Natural killer cell (primary cell): Measurements from ENCODE around the gene CDCP2. TPM values are rescaled to one million over a fixed set of nuclear protein-coding genes. Genes with fewer than 3 reads are reported as not detected.

Source experiments
- ATAC-seq, 3 donors: fragments of 150-1000 bp in 2 of 3; fragments of 200-7000 bp in 1 of 3; cut with Tn5 transposase; 1 replicate in 1 of 3; 2 replicates in 2 of 3; pipeline ENCODE4 v1.10.0; 2021; ENCODE audit warnings: mild to moderate bottlenecking in 2 of 3, moderate library complexity in 2 of 3
- DNase-seq, 2 donors: peaks; one replicate each; pipeline versions ENCODE4 v3.0.0 to v3.0.0-alpha.2; 2013 to 2021; ENCODE audit warnings: mixed read lengths in 1 of 2
- H3K27ac ChIP-seq: one replicate; pipeline ENCODE4 v1.5.1; 2013; ENCODE audit warnings: mild to moderate bottlenecking, low read length
- H3K27me3 ChIP-seq: one replicate; pipeline ENCODE4 v1.6.1; 2013; ENCODE audit warnings: low read length; ENCODE audit not compliant: control insufficient read depth, insufficient read depth
- H3K36me3 ChIP-seq: one replicate; pipeline ENCODE4 v1.6.1; 2013; ENCODE audit warnings: low read length; ENCODE audit not compliant: control insufficient read depth, insufficient read depth
- H3K4me1 ChIP-seq: one replicate; pipeline ENCODE4 v1.6.1; 2013; ENCODE audit warnings: low read length; ENCODE audit not compliant: control insufficient read depth, insufficient read depth
- H3K4me3 ChIP-seq: one replicate; pipeline ENCODE4 v1.5.1; 2013; ENCODE audit warnings: low read length
- H3K9me3 ChIP-seq: one replicate; pipeline ENCODE4 v1.6.1; 2013; ENCODE audit warnings: low read length; ENCODE audit not compliant: control insufficient read depth, insufficient read depth
- H3K27ac Mint-ChIP-seq, 2 donors: one replicate each; pipeline ENCODE4 v1.8.0; 2022; ENCODE audit warnings: mild to moderate bottlenecking in 2 of 2, mixed read lengths in 2 of 2, moderate library complexity in 1 of 2
- H3K27me3 Mint-ChIP-seq, 2 donors: one replicate each; pipeline ENCODE4 v1.8.0; 2022; ENCODE audit warnings: low read depth in 2 of 2, mixed read lengths in 2 of 2
- H3K36me3 Mint-ChIP-seq: one replicate; pipeline ENCODE4 v1.8.0; 2022; ENCODE audit warnings: mixed read lengths
- H3K4me1 Mint-ChIP-seq, 2 donors: one replicate each; pipeline ENCODE4 v1.8.0; 2022; ENCODE audit warnings: mixed read lengths in 2 of 2
- H3K4me3 Mint-ChIP-seq: one replicate; pipeline ENCODE4 v1.8.0; 2022; ENCODE audit warnings: mild to moderate bottlenecking, moderate library complexity, mixed read lengths
- H3K9me3 Mint-ChIP-seq, 2 donors: one replicate each; pipeline ENCODE4 v1.8.0; 2022; ENCODE audit warnings: mixed read lengths in 2 of 2
- WGBS: methylation state at CpG from one replicate; pipeline ENCODE4 v1.1.7; 2013; ENCODE audit warnings: missing lambda C conversion rate; ENCODE audit not compliant: insufficient coverage; 5-methylcytosine and 5-hydroxymethylcytosine counted together
- intact Hi-C: fragments of 100-400 bp; cut with micrococcal nuclease; formaldehyde crosslinking; loops from one replicate; pipeline ENCODE4 v1.14.2; 2022
- total RNA-seq, 4 donors: library from RNA; stranded (reverse); fragments of 120-200 nt in 1 of 4; gene quantifications; one replicate each; pipeline versions ENCODE4 v1.2.3 to v1.2.4, GENCODE V29; 2013 to 2022
- TF ChIP-seq, protein P1 (sequence below): fragments of 200-600 bp; IDR thresholded peaks from one replicate; pipeline ENCODE4 v1.8.0; 2022; ENCODE audit warnings: antibody characterized with exemption

Gene CDCP2
- total RNA-seq, 3 donors from 2014 or later (not counting 1 experiment from before 2014, with no cell fraction given): 0.30 TPM; not detected in 2

DNA sequence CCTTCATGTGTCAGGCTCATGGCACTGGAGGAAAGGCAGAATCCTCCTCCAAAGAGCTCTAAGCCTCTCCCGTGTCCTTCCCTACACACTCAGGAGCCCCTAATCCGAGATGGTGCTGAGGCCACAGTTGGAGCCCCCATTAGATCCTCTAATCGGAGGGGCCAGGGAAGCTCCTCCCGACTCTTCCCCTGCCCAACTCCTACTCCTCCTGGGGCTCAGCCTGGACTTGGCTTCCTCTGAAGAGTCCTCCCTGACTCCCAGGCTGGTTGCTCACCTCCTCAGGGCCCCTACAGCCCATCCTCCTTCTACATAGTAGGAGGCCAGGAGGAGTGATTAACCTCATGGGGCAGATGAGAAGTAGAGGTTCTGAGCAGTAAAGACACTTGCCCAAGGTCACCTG, 21.3 kb upstream of the CDCP2 start:
- Mint-ChIP-seq H3K4me1 (no peaks in the 10 kb centered on the region), H3K27ac (no peak overlapping the region), H3K9me3 (no peaks in the 10 kb centered on the region), H3K4me3 (no peak overlapping the region), H3K27me3 (no peaks in the 10 kb centered on the region), H3K36me3 (no peaks in the 10 kb centered on the region)
- H3K27me3 ChIP-seq: no peaks in the 10 kb centered on the region
- no peak overlapping the region for H3K4me3 ChIP-seq
- peaks cover 5% of the 10 kb centered on the region for H3K36me3 ChIP-seq
- H3K4me1 ChIP-seq: peaks cover 3% of the 10 kb centered on the region
- no peak for ATAC-seq
- TF ChIP-seq, protein P1, sequence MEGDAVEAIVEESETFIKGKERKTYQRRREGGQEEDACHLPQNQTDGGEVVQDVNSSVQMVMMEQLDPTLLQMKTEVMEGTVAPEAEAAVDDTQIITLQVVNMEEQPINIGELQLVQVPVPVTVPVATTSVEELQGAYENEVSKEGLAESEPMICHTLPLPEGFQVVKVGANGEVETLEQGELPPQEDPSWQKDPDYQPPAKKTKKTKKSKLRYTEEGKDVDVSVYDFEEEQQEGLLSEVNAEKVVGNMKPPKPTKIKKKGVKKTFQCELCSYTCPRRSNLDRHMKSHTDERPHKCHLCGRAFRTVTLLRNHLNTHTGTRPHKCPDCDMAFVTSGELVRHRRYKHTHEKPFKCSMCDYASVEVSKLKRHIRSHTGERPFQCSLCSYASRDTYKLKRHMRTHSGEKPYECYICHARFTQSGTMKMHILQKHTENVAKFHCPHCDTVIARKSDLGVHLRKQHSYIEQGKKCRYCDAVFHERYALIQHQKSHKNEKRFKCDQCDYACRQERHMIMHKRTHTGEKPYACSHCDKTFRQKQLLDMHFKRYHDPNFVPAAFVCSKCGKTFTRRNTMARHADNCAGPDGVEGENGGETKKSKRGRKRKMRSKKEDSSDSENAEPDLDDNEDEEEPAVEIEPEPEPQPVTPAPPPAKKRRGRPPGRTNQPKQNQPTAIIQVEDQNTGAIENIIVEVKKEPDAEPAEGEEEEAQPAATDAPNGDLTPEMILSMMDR: no peak
- no peak overlapping the region for H3K27ac ChIP-seq
- no peak for DNase-seq
- 89% methylated on average over 4 of the region's 4 CpGs for WGBS
- no peaks in the 10 kb centered on the region for H3K9me3 ChIP-seq
- intact Hi-C loops: no loop called here

DNA sequence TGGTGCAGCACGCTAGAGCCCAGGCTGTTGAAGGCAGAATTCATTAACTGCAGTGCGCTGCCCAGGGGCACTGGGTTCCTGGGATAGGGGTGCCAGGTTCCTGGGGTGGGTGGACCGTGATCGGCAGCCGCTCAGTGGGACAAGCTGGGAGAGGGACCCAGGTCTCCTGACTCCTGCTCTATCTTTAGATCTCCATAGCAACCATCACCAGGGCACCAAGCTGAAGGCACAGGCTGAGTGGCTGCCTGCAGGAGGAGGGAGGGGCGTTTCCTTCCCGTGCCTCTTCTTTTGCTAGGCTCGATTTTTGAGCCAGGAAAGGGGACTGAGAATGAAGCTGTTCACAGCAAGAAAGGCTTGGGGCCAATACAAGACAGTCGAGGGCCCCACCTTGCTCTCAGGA, 20.9 kb upstream of the CDCP2 start:
- Mint-ChIP-seq H3K27me3 (no peaks in the 10 kb centered on the region), H3K27ac (no peak overlapping the region), H3K36me3 (no peaks in the 10 kb centered on the region), H3K4me3 (no peak overlapping the region), H3K9me3 (no peaks in the 10 kb centered on the region), H3K4me1 (no peaks in the 10 kb centered on the region)
- 61% methylated on average over 9 of the region's 9 CpGs for WGBS
- no peaks in the 10 kb centered on the region for H3K9me3 ChIP-seq
- no peak for ATAC-seq
- no peak overlapping the region for H3K27ac ChIP-seq
- H3K36me3 ChIP-seq: peaks cover 2% of the 10 kb centered on the region
- H3K27me3 ChIP-seq: no peaks in the 10 kb centered on the region
- H3K4me1 ChIP-seq: peaks cover 3% of the 10 kb centered on the region
- DNase-seq: no peak
- H3K4me3 ChIP-seq: no peak overlapping the region
- intact Hi-C loops: no loop called here
- TF ChIP-seq, protein P1: no peak

DNA sequence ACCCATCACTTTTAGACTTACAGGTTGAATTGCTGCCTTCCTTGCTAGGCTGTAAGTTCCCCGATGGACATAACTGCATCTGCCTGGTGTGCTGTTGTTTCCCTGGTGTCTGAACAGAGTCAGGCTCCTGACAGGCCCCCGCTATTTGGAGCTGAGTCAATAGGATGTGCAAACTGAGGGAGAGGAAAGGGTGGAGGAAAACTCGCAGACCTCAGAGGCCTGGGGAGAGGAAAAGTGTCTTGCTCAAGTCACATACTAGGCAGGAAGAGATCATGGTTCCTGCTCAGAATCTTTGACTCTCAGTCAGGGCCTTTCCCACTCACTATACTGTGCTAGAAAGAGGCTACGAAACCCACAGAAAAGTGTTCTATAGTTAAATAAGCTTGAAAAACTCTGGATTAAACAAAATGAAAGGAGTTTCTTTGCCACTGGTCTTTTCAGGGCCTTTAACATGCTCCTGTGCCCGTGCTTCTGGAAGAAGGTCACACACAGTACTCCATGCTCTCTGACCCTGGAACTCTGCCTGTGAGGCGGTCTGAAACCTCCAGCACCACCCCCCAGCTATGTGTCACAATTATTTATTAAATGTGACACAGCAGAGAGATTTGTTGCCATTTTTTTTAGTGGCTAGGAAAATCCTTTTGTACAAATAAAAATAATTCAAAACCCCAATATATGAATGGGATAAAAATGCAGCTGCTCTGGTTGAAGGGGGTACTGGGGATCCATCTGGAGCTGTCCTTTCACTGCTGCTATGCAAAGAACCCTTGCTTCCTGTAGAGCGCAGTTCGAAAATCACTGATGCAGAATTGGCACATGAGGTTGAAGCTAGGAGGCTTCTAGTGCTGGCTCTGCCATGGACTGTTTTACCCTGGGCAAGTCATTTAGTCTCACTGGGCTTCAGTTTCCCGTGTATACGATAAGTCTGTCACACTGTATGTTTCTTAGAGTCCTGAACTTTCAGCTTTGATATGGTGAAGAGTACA, 20.1 kb upstream of the CDCP2 start:
- Histone ChIP-seq H3K36me3 (peaks cover 2% of the 10 kb centered on the region), H3K27me3 (no peaks in the 10 kb centered on the region), H3K4me3 (no peak overlapping the region), H3K9me3 (no peaks in the 10 kb centered on the region), H3K27ac (no peak overlapping the region), H3K4me1 (peaks cover 3% of the 10 kb centered on the region)
- no peak for ATAC-seq
- H3K36me3 Mint-ChIP-seq: no peaks in the 10 kb centered on the region
- H3K4me1 Mint-ChIP-seq: no peaks in the 10 kb centered on the region
- 76% methylated on average over 7 of the region's 10 CpGs for WGBS
- H3K27ac Mint-ChIP-seq: no peak overlapping the region
- DNase-seq: no peak
- no peaks in the 10 kb centered on the region for H3K27me3 Mint-ChIP-seq
- no peaks in the 10 kb centered on the region for H3K9me3 Mint-ChIP-seq
- intact Hi-C loops: no loop called here
- H3K4me3 Mint-ChIP-seq: no peak overlapping the region
- TF ChIP-seq, protein P1: no peak
